Keratinocyte (primary cell): Measurements from ENCODE around the gene ABI3BP. TPM values are rescaled to one million over a fixed set of nuclear protein-coding genes. Genes with fewer than 3 reads are reported as not detected.

Experiments used
- DNase-seq: peaks from one replicate; pipeline ENCODE4 v3.0.0-alpha.2; 2011; ENCODE audit warnings: low read depth, missing footprints, low spot score
- FAIRE-seq: peaks from 2 replicates; lab custom pipeline; 2011; peaks lifted over from hg19 to GRCh38; lab: Jason Lieb, UNC
- H2AFZ ChIP-seq: 2 replicates; pipeline ENCODE4 v1.6.0; 2012; ENCODE audit warnings: low read length, control low read depth, inconsistent platforms; ENCODE audit not compliant: control insufficient read depth
- H3K27ac ChIP-seq: 2 replicates; pipeline ENCODE4 v1.5.1; 2011; ENCODE audit warnings: low read length; ENCODE audit not compliant: control insufficient read depth, insufficient read depth
- H3K27me3 ChIP-seq: 3 replicates; pipeline ENCODE4 v1.6.0; 2011; ENCODE audit warnings: low read length; ENCODE audit not compliant: control insufficient read depth, insufficient read depth; ENCODE audit errors: extremely low read depth
- H3K36me3 ChIP-seq, 2 experiments: 2 replicates in 1 of 2; 3 replicates in 1 of 2; pipeline ENCODE4 v1.5.1; 2011; ENCODE audit warnings: low read length in 2 of 2, mild to moderate bottlenecking in 1 of 2; ENCODE audit not compliant: control insufficient read depth in 2 of 2, insufficient read depth in 2 of 2; ENCODE audit errors: extremely low read depth in 1 of 2
- H3K4me1 ChIP-seq: 3 replicates; pipeline ENCODE4 v1.5.1; 2011; ENCODE audit warnings: low read length; ENCODE audit not compliant: control insufficient read depth, insufficient read depth; ENCODE audit errors: extremely low read depth
- H3K4me2 ChIP-seq: 3 replicates; pipeline ENCODE4 v1.6.0; 2011; ENCODE audit warnings: low read depth, low read length; ENCODE audit not compliant: control insufficient read depth, insufficient read depth; ENCODE audit errors: extremely low read depth
- H3K4me3 ChIP-seq, 3 experiments: fragments of 200-600 bp in 1 of 3; sonication (generic) in 1 of 3; 2 replicates in 2 of 3; 3 replicates in 1 of 3; pipeline ENCODE4 v1.5.1; 2011 to 2016; ENCODE audit warnings: low read length in 3 of 3, mild to moderate bottlenecking in 3 of 3, control low read depth in 2 of 3, inconsistent platforms in 1 of 3, low read depth in 1 of 3, mixed read lengths in 1 of 3, mixed run types in 1 of 3, moderate library complexity in 1 of 3; ENCODE audit not compliant: control insufficient read depth in 2 of 3, insufficient read depth in 2 of 3; ENCODE audit errors: extremely low read depth in 1 of 3
- H3K79me2 ChIP-seq: 2 replicates; pipeline ENCODE4 v1.6.0; 2012; ENCODE audit warnings: low read length; ENCODE audit not compliant: control insufficient read depth, insufficient read depth
- H3K9ac ChIP-seq: 3 replicates; pipeline ENCODE4 v1.6.0; 2011; ENCODE audit warnings: low read length; ENCODE audit not compliant: control insufficient read depth, insufficient read depth; ENCODE audit errors: extremely low read depth
- H3K9me1 ChIP-seq: 3 replicates; pipeline ENCODE4 v1.6.0; 2011; ENCODE audit warnings: low read length; ENCODE audit not compliant: control insufficient read depth, insufficient read depth; ENCODE audit errors: extremely low read depth
- H3K9me3 ChIP-seq: 2 replicates; pipeline ENCODE4 v1.5.1; 2012; ENCODE audit warnings: low read depth, low read length; ENCODE audit not compliant: control insufficient read depth
- H4K20me1 ChIP-seq: 3 replicates; pipeline ENCODE4 v1.6.0; 2011; ENCODE audit warnings: low read length; ENCODE audit not compliant: control insufficient read depth, insufficient read depth; ENCODE audit errors: extremely low read depth
- CTCF ChIP-seq, 3 experiments: IDR thresholded peaks in 1 of 3; conservative IDR thresholded peaks in 1 of 3; optimal IDR thresholded peaks in 1 of 3; 2 replicates in 2 of 3; 3 replicates in 1 of 3; pipeline versions ENCODE3 to v1.5.1; 2011; ENCODE audit warnings: low read length in 3 of 3, mild to moderate bottlenecking in 3 of 3, moderate library complexity in 2 of 3, control low read depth in 1 of 3, inconsistent platforms in 1 of 3; ENCODE audit not compliant: insufficient read depth in 2 of 3; ENCODE audit errors: extremely low read depth in 1 of 3
- EZH2 ChIP-seq: IDR thresholded peaks from one replicate; pipeline ENCODE4 v1.6.1; 2012; ENCODE audit warnings: inconsistent platforms, mild to moderate bottlenecking, low read length, moderate library complexity
- dilution Hi-C: fragments of 300-500 bp; cut with MboI; formaldehyde crosslinking; loops from one replicate; pipeline ENCODE4 v1.7.0; 2020; ENCODE audit warnings: low sequenced_read_pairs; ENCODE audit not compliant: extremely low pct_ligation_motif_present
- polyA plus RNA-seq, 5 experiments: library from polyadenylated mRNA; depleted of rRNA in 3 of 5; stranded (reverse) in 3 of 5; stranded (forward) in 1 of 5; unstranded in 1 of 5; fragments of >200 nt; gene quantifications; 1 replicate in 1 of 5; 2 replicates in 3 of 5; 3 replicates in 1 of 5; pipeline versions ENCODE4 v1.2.1 to v1.2.3, GENCODE V29; 2011 to 2012; ENCODE audit warnings: missing spikeins in 2 of 5, low read depth in 1 of 5, low replicate concordance in 1 of 5

The ABI3BP gene
- polyA plus RNA-seq, 1 donor (not counting 4 experiments of a cell fraction or from before 2014, with no cell fraction given): 0.59 TPM

- Histone ChIP-seq H3K79me2 (no peaks in the 10 kb centered on the region), H4K20me1 (no peaks in the 10 kb centered on the region), H3K27ac (no peak overlapping the region), H3K9ac (no peak overlapping the region), H3K4me2 (no peak overlapping the region), H2AFZ (no peak overlapping the region), H3K4me3 (no peak overlapping the region), H3K9me3 (no peaks in the 10 kb centered on the region), H3K9me1 (no peaks in the 10 kb centered on the region), H3K4me1 (peaks cover 25% of the 10 kb centered on the region), H3K27me3 (no peaks in the 10 kb centered on the region), H3K36me3 (no peaks in the 10 kb centered on the region)
- dilution Hi-C loops: no loop called here
- TF ChIP-seq CTCF (optimal IDR thresholded peaks at IDR 0.05 in 1 of 3, IDR thresholded peaks at IDR 0.05 in 1 of 3, conservative IDR thresholded peaks at IDR 0.05 in 1 of 3; ENCODE audit: extremely low read depth in 1 of 3, insufficient read depth in 2 of 3, low read length in 3 of 3): no peak
- no peak for TF ChIP-seq EZH2
- no peak for FAIRE-seq
- no peak for DNase-seq
Observed at GRCh38 chr3:100702980-100703345, 290.3 kb downstream of the ABI3BP start.

- H3K79me2 ChIP-seq: no peaks in the 10 kb centered on the region
- no peaks in the 10 kb centered on the region for H3K36me3 ChIP-seq
- DNase-seq: no peak
- H3K9me3 ChIP-seq: no peaks in the 10 kb centered on the region
- dilution Hi-C loops: no loop called here
- peak overlapping the region; percentile 36 for H3K4me2 ChIP-seq
- no peak overlapping the region for H3K9ac ChIP-seq
- TF ChIP-seq EZH2 (no peak), CTCF (optimal IDR thresholded peaks at IDR 0.05 in 1 of 3, IDR thresholded peaks at IDR 0.05 in 1 of 3, conservative IDR thresholded peaks at IDR 0.05 in 1 of 3; ENCODE audit: extremely low read depth in 1 of 3, insufficient read depth in 2 of 3, low read length in 3 of 3) (no peak)
- H3K9me1 ChIP-seq: no peaks in the 10 kb centered on the region
- H2AFZ ChIP-seq: peak overlapping the region; percentile 67
- no peaks in the 10 kb centered on the region for H4K20me1 ChIP-seq
- peak; percentile 80 for FAIRE-seq
- H3K4me3 ChIP-seq: no peak overlapping the region
- H3K4me1 ChIP-seq: peaks cover 25% of the 10 kb centered on the region
- H3K27ac ChIP-seq: peak overlapping the region; percentile 25
- no peaks in the 10 kb centered on the region for H3K27me3 ChIP-seq
Observed at GRCh38 chr3:100702082-100702979, 290.9 kb downstream of the ABI3BP start.
